ENCODE results near the gene CCDC175. TPM values are rescaled to one million over a fixed set of nuclear protein-coding genes. Genes with fewer than 3 reads are reported as not detected.

Gene CCDC175
- total RNA-seq, 1 donor from 2014 or later, result not detected

DNA sequence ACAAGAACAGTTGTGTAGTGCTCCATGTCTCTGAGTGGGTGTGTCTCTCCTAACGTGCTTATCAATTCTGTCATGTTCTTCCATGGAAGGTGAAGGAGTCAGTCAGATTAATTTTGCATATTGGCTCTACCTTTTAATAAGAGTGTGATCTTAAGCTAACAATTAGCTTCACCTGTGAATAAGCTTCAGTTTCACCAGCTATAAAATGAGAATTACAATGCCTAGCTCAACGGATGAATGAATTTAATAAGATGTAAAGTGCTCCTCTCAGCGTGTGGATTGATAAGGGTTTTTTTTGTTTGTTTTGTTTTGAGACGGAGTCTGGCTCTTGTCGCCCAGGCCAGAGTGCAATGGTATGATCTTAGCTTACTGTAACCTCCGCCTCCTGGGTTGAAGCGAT, 32.7 kb downstream of the CCDC175 start:
- intact Hi-C loops (cut with micrococcal nuclease), result no loop called here
- ATAC-seq (no peak), DNase-seq (no peak)

DNA sequence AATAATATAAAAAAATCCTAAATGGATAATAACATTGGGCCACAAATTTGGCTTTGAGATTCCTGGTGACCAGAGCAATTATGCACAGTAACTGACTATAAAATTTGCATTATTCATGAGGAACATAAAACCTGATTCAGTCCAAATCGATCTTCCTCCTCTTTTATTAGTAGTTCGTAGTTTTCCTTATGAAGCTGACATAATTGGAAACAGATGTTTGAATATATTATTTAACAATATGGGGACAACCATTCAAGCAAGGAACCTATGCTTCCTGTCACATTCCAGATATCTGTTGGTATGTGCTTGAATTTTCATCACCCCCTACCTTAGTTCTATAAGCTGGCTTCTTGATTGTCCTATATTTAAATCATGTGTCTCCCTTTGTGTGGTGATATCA, 34.9 kb downstream of the CCDC175 start:
- no peak for ATAC-seq
- intact Hi-C loops (cut with micrococcal nuclease), result no loop called here
- DNase-seq, result no peak

DNA sequence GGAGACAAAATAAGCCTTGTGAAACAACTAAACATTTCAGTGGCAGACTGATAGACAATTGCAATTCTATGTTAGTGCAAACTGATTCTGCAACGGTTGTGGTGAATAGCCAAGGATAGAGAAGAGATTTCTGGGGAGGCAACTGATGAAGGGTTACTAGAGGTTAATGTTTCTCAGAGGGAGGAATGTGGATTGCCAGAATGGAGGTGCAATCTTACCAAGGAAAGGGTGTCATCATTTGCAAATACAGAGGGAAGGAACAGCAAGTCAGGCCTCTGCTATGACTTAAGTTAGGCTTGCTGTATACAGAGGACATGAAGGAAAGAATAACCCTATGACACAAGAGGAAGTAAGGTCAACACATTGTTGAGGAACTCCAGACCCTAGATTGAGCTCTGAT, 35.8 kb downstream of the CCDC175 start:
- no peak for ATAC-seq
- no peak for DNase-seq
- intact Hi-C loops (cut with micrococcal nuclease), result no loop called here

DNA sequence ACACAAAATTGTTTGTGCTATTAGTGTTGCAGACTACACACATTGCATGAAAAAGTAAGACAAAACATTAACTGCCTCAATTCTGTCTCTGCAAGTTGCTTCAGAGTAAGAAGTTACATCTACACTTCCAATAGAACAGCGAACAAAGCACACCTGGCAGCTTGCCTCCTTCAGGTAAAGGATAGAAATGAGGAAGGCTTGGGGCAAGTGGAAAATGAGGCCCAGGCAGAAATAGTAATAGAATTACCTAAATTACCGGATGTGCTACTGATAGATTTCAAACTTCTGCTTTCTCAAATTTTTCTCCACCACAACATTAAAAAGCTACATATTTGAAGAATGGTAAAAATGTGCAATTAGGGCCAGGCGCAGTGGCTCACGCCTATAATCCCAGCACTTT, 37.7 kb downstream of the CCDC175 start:
- intact Hi-C loops (cut with micrococcal nuclease), result no loop called here
- ATAC-seq (no peak), DNase-seq (no peak)

DNA sequence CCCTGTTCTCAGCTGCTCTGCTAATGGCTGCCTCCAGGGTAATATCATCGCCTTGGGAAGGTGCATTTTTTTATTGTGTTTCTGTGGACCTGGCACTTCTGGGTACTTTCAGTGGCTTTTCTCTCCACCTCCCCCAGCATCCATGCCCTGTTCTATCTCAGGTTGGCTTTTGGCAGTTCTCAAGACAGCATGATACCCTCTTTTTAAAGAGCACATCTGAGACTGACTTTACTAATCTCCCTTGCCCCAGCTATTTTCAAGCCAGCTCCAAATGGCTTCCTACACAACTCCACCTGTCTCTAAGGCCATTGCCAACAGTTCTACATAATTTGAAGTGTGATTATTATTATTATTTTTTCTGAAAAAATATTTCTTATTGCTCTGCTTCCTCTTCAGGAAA, 39.1 kb downstream of the CCDC175 start:
- intact Hi-C loops (cut with micrococcal nuclease), result no loop called here
- ATAC-seq, result no peak
- no peak for DNase-seq

DNA sequence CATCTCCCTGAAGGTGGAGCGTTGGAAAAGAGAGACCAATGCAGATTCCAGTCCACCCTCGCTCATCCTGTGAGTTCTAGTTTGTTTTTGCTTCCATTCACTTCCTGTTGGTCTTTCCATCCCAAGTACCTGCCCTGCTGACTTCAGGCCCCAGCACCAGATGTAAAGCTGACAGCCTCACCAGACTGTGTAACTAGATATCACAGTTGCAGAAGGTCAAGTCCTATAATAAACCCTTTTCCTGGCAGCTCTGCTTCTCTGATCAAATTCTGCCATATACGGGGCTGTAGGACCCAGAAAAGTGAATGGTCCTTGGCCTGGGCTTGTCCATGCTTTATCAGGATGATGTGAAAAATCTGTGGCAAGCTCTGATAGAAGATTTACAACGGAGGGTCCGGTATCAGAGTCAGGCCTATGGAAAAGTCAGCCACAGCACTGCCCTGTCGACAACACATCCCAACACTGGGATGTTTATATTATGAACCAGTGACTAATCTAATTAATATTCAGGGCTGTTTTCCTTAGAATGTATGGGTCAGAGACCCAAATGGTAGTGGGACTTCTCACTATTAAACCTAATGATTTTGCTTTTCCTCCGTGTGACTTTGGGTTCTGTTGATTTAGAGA, 42.1 kb downstream of the CCDC175 start:
- ATAC-seq, result no peak

DNA sequence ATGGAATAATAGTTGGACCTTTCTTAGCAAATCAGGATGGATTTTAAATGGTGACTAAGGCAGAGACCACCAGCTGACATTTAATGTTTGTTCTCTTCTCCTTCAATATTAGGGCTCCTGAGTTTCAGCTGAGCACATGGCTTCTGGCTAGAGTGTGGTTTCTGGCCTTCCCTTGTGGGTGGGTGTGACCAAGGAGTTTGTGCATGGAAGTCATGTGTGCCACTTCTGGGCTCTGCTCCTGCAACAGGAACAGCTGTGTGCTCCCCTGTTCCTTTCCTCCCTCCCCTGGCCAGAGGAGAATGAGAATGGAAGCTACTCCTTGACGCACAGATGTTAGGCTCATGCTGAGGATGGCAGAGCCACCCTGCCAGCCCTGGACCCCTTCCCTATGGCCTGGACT, 44.2 kb downstream of the CCDC175 start:
- no peak for ATAC-seq
- intact Hi-C loops (cut with micrococcal nuclease), result no loop called here
- DNase-seq, result no peak

More for the DNA sequence above, 42.1 kb downstream of the CCDC175 start:
- intact Hi-C loops (cut with micrococcal nuclease), result no loop called here
- no peak for DNase-seq

DNA sequence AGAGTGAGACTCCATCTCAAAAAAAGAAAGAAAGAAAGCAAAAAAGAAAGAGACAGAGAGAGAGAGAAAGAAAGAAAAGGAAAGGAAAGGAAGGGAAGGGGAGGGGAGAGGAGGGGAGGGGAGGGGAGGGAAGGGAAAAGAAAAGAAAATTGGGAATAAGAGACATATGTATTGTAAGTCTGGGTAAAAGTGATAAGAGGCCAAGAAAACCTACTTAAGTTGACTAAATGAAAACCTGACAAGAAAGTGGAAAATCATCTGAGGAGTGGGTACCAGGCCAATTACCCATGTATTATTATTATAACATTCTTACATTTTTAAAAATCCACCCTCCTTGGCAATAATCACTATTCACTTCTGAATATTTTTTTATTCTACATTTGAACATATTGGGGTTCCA, 46.3 kb downstream of the CCDC175 start:
- DNase-seq (no peak), ATAC-seq (no peak)
- intact Hi-C loops (cut with micrococcal nuclease), result no loop called here

DNA sequence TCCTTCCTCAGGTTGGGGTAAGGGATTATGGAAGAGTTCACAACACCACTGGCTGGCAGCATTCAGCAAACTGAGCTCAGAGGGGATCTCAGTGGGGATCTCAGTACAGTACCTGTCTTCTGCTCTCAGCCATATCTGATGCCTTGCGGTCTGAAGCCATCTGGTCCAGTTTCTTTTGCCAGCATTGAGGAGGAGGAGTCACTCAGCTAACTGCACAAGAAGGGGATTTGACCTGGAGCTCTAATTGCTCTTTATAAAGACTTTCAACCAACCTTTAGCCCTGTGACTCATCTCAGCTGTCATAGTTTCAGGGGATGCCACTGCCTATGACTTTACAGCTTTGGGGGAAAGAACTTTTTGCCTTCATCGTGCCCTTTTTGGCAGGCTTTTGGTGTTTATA, 47.4 kb downstream of the CCDC175 start:
- intact Hi-C loops (cut with micrococcal nuclease), result no loop called here
- DNase-seq (no peak), ATAC-seq (no peak)

DNA sequence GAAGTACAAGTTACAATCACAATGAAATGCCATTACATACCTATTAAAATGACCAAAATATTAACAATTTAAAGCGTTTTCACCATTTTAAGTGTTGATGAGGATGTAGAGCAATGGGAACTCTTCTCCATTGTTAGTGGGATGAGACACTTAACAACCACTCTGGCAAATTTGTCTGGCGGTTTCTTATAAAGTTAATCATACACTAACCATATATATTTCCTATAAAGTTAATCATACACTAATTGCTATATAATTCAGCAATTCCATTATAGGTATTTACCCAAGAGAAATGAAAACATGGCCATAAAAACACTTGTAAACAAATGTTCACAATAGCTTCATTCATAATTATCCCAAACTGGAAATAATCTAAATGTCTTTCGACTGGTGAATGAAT, 56.4 kb downstream of the CCDC175 start:
- ATAC-seq, result no peak

DNA sequence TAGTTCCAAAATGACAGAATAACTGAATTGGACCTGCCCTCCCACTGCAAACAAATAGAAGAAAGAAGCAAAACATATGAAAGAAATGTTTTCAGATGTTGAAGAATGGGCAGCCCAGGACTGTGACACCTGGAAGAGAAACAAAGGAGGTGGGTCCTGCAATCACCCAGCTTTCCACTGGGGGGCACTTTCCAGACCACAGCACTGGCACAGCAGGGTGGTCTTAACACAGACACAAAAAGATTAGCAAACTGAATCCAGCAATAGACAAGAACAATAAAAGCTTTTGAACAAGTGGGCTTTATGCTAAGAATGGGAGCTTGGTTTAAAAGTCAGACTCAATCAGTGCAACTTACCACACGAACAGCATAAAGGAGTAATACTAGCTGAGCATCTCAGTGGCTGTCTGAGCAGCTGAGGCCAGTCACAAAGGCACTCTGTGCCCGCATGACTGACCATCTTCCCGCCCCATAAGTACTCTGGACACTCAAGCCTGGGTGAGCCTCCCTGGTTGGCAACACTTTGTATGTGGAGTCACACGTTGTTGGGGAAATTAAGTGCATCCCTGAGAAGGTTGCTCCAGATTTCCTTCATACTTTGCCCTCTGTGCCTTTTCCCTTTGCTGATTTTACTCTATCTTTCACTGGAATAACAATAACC, 64.6 kb downstream of the CCDC175 start:
- ATAC-seq (no peak), DNase-seq (no peak)
- intact Hi-C loops (cut with micrococcal nuclease), result no loop called here

More for the DNA sequence above, 56.4 kb downstream of the CCDC175 start:
- DNase-seq, result no peak
- intact Hi-C loops (cut with micrococcal nuclease), result no loop called here

DNA sequence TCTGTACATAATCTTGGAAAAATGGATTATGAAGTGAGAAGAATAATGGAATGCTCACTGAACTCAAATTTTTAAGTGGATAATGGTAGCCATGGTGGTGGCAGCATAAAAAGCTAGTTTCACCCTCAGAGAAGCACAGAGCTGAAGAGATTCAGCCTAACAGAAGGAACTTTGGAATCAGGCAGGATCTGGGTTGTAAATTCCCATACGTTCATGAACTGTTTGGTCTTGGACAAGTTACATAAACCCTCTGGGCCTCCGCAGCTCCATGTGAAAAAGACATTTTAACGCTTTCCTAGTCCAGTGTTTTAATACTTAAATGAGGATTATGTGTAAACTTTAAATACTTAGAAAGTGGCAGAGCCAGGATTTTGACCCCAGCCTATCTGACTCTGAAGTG, 65.6 kb downstream of the CCDC175 start:
- intact Hi-C loops (cut with micrococcal nuclease), result no loop called here
- ATAC-seq (no peak), DNase-seq (no peak)

DNA sequence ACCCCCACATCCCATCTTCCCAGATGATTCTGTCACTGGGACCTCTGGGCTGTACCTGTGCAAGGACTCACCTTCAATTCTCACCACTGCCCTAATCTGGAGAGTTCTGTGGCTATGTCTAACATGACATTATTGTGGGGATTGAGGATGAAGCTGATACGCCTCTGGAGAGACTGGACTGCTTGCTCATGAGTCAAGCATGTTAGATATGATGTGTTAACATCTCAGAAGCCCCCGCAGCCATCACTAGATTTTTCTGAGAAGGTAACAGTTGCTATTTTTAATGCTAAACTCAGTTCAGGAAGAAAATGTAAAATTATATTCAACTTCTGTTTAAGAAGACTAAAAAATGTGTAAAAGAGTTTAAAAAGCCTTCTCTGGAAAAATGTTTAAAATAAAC, 66.6 kb downstream of the CCDC175 start:
- intact Hi-C loops (cut with micrococcal nuclease), result no loop called here
- ATAC-seq (no peak), DNase-seq (no peak)

DNA sequence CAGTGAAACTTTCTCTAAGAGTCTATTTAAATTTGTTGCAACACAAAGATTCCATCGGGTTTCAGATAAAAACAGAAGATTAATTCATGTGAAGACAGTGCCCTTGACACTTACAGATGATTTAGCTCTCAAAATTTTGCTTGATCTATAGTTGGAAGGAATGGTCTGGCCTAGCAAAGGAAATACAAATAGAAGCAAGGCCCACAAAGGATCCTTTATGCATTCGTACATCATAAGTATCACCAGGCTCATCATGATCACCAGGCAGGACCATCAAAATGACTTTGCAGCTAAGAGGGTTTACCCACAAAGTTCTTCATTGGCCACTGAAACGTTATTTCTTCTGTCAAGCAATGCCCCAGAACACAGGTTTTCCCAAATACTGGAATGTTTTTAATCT, 67.5 kb downstream of the CCDC175 start:
- no peak for ATAC-seq
- intact Hi-C loops (cut with micrococcal nuclease), result no loop called here
- DNase-seq, result no peak

DNA sequence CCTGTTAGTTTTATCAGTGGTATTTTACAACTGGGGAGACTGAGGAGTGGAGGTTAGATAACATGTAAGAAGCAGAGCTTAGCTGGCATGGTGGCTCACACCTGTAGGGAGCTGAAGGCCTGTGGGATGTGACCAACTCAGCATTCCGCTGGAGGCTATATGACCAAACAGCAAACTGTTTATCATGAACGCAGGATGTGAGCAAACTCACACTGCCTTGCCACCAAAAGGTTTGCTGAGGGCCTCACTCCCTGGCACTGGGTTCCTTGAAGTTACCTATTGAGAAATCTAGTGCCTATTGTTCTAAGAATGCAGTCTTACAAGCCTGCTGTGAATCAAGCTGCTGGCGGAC, 68.9 kb downstream of the CCDC175 start:
- ATAC-seq (no peak), DNase-seq (no peak)
- intact Hi-C loops (cut with micrococcal nuclease), result no loop called here

DNA sequence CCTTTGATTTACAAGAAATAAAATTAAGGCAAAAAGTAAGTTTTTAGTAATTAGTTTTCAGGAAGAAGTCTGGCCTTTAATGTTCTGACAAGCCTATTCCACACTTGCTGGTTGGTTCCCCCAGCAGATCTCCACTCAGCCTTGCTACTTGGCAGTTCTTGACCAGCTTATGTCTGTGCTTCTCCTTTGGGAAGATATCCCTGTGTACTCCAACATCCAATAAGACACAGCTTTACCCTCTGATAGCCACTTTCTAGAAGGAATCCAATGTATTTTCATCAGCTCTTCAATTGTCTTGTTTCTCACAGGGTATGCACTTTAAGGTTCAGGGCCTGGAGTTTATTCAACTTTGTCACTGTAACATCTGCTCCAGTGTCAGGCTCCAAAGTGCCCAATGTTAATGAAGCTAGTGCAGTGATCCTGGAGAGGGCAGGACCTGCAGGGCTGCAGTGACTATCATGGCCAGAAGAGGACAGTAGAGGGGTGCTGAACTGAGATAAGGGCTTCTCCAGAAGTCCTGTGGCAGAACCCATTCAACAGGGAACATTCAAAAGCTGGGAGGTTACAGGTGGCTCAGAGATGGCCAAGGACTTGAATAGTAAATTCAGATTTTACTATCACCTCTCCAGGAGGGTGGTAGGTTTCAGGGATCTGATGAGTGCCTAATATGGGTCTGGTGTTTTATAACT, 69.4 kb downstream of the CCDC175 start:
- DNase-seq (peak; percentile 37), ATAC-seq (peak; percentile 62)
- intact Hi-C loops (cut with micrococcal nuclease), result no loop called here

DNA sequence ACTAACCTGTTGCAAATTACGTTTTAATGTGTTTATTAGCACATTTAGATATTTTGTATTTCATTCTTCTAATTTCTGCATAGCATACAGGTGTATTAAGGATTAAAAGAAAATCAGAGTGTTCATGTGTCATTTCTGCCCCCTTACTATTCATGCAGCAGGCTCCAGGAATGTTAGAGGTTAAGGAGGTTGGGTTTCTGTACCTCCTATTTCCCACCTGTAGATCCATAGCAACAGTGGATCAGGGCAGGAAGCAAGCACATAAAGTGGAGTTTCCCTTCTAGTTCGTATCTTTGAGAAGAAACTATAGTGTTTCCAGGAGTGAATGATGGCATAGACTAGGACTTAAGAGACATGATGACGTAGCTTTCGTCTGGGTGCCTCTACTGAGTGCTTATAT, 73.4 kb downstream of the CCDC175 start:
- intact Hi-C loops (cut with micrococcal nuclease), result no loop called here
- DNase-seq, result no peak
- ATAC-seq, result no peak

DNA sequence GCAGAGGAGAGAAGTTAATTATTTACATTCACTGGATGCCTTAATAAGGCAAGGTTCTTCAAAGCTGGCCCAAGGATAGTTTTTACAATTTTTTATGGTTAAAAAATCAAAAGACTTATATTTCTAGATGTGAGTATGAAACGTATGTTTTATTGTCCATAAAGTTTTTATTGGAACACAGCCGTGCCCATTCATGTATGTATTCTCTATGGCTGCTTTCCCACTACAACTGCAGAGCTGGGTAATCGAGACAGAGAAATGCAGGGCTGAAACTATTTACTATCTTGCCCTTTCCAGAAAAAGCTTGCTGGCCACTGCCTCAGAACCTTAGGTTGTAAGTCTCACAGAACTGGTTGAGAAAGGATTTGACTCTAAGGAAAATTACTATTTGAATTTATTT, 75.9 kb downstream of the CCDC175 start:
- ATAC-seq (no peak), DNase-seq (no peak)
- intact Hi-C loops (cut with micrococcal nuclease), result no loop called here

DNA sequence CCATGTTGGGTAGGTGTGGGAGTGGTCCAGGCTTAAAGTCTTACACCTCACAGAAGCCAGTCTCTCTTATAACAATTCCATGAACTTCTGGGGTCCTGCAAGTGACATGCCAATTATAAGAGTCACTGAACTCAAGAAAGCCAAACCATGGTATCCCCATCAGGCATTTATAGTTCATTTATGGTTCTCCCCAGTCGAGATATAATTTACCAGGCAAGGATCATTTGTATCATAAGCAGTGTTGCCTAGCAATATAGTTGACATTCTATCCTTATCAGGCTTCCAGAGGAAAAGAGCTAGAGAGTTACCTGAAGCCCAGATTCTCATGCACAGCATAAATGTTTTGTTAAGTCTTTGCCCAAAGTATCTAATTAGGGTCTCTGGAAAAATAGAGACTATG, 84.2 kb downstream of the CCDC175 start:
- peak; percentile 45 for ATAC-seq
- DNase-seq, result no peak
- intact Hi-C loops (cut with micrococcal nuclease), result no loop called here

DNA sequence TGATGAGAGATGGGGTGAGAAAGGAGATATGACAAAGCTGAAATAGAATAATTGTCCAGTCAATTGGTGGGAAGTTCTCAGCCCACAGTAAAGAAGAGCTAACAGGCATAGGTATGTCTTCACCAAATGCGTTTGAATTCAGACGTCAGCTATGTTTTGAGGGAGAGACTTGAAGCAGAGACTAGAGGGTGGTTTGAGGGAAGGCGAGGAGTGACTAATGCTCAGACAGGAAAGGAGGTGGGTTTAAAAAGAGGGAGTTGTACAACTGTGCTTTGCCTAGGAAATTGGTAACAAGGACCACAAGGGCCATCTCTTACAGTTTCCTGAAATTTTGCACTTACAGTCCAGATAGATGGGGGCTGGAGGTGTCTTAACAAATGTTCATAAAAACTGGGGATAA, 85.9 kb downstream of the CCDC175 start:
- intact Hi-C loops (cut with micrococcal nuclease), result no loop called here
- DNase-seq, result no peak
- ATAC-seq, result no peak

DNA sequence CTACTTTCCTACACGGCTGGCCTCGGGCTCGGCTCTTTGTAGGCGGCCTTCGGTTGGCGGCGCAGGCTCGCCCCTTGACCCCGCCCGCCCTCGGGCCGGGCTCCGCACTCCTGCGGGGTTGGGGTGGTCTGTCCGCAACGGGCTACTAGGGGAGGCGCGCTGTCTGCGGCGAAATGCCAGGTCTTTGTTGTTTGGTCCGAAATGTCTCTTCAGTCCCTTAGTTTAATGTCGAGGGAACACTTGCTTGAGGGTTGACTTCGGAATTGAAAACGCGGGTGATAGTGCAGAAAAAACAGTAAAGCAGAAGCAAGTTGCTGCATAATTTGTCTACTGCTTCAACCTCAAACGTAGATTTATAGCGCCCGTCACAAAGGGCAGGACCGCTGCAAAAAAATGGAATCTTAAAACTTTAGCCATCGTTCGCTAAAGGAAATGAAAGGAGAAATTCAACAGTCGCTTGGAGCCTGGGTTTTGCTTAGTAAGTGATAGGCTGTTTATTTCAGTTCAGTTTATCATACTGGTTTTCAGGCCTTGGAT, 91.9 kb downstream of the CCDC175 start:
- ATAC-seq (peak; percentile 65), DNase-seq (no peak)
- intact Hi-C loops (cut with micrococcal nuclease), result no loop called here
